CD14-positive monocyte (primary cell): Measurements from ENCODE around the gene GAGE10. TPM values are rescaled to one million over a fixed set of nuclear protein-coding genes. Genes with fewer than 3 reads are reported as not detected.

ENCODE experiments used
- DNase-seq, 3 donors: peaks; one replicate each; pipeline ENCODE4 v3.0.0-alpha.2; 2011 to 2022
- H2AFZ ChIP-seq: 2 replicates; pipeline ENCODE4 v1.6.0; 2012; ENCODE audit warnings: mild to moderate bottlenecking, low read depth, low read length, inconsistent platforms; ENCODE audit not compliant: insufficient read depth, poor library complexity, severe bottlenecking
- H3K27ac ChIP-seq, 2 donors: 1 replicate in 1 of 2; 2 replicates in 1 of 2; pipeline ENCODE4 v1.5.1; 2012 to 2013; ENCODE audit warnings: low read length in 2 of 2, control low read depth in 1 of 2, inconsistent platforms in 1 of 2, low read depth in 1 of 2, mild to moderate bottlenecking in 1 of 2
- H3K27me3 ChIP-seq, 2 donors: one replicate each; pipeline versions ENCODE4 v1.6.0 to v1.6.1; 2011 to 2013; ENCODE audit warnings: low read length in 2 of 2; ENCODE audit not compliant: control insufficient read depth in 2 of 2, insufficient read depth in 2 of 2
- H3K36me3 ChIP-seq, 2 donors: replicated peaks in 1 of 2; 1 replicate in 1 of 2; 2 replicates in 1 of 2; pipeline versions ENCODE4 v1.5.1 to v1.6.1; 2012 to 2013; ENCODE audit warnings: low read length in 2 of 2, control low read depth in 1 of 2, inconsistent platforms in 1 of 2, mild to moderate bottlenecking in 1 of 2; ENCODE audit not compliant: insufficient read depth in 2 of 2, control insufficient read depth in 1 of 2
- H3K4me1 ChIP-seq, 2 donors: 1 replicate in 1 of 2; 2 replicates in 1 of 2; pipeline versions ENCODE4 v1.5.1 to v1.6.1; 2012 to 2013; ENCODE audit warnings: low read length in 2 of 2, control low read depth in 1 of 2, inconsistent platforms in 1 of 2, mild to moderate bottlenecking in 1 of 2, moderate library complexity in 1 of 2; ENCODE audit not compliant: insufficient read depth in 2 of 2, control insufficient read depth in 1 of 2
- H3K4me2 ChIP-seq: replicated peaks from 2 replicates; pipeline ENCODE3; 2012; ENCODE audit warnings: low read length, moderate library complexity, mild to moderate bottlenecking; ENCODE audit not compliant: poor library complexity, severe bottlenecking; ENCODE audit errors: extremely low read depth
- H3K4me3 ChIP-seq, 3 experiments: fragments of 200-600 bp in 1 of 3; sonication (generic) in 1 of 3; replicated peaks in 1 of 3; 1 replicate in 2 of 3; 2 replicates in 1 of 3; pipeline ENCODE4 v1.5.1; 2011 to 2013; ENCODE audit warnings: low read length in 3 of 3, mild to moderate bottlenecking in 3 of 3, control low read depth in 2 of 3, low read depth in 2 of 3, inconsistent platforms in 1 of 3, moderate library complexity in 1 of 3
- H3K79me2 ChIP-seq: 2 replicates; pipeline ENCODE4 v1.6.0; 2012; ENCODE audit warnings: mild to moderate bottlenecking, control low read depth, inconsistent platforms, low read length, moderate library complexity; ENCODE audit not compliant: insufficient read depth
- H3K9ac ChIP-seq: 2 replicates; pipeline ENCODE4 v1.6.0; 2017; ENCODE audit warnings: low read length, mild to moderate bottlenecking; ENCODE audit not compliant: insufficient read depth, poor library complexity, severe bottlenecking
- H3K9me3 ChIP-seq, 2 donors: replicated peaks in 1 of 2; 1 replicate in 1 of 2; 2 replicates in 1 of 2; pipeline versions ENCODE4 v1.5.1 to v1.6.1; 2012 to 2013; ENCODE audit warnings: low read length in 2 of 2, control low read depth in 1 of 2; ENCODE audit not compliant: control insufficient read depth in 1 of 2, insufficient read depth in 1 of 2
- H4K20me1 ChIP-seq: 2 replicates; pipeline ENCODE4 v1.6.0; 2012; ENCODE audit warnings: mild to moderate bottlenecking, low read length, control low read depth, moderate library complexity; ENCODE audit not compliant: insufficient read depth
- H3K27ac Mint-ChIP-seq, 7 donors: one replicate each; pipeline ENCODE4 v1.8.0; 2020; ENCODE audit warnings: mild to moderate bottlenecking in 7 of 7, mixed read lengths in 7 of 7, moderate library complexity in 6 of 7, inconsistent platforms in 2 of 7
- H3K27me3 Mint-ChIP-seq, 3 donors: one replicate each; pipeline ENCODE4 v1.8.0; 2021 to 2022; ENCODE audit warnings: low read depth in 3 of 3, mild to moderate bottlenecking in 3 of 3, mixed read lengths in 3 of 3, moderate library complexity in 3 of 3, inconsistent platforms in 1 of 3
- H3K36me3 Mint-ChIP-seq, 2 donors: one replicate each; pipeline ENCODE4 v1.8.0; 2020; ENCODE audit warnings: mixed read lengths in 2 of 2, inconsistent platforms in 1 of 2, mild to moderate bottlenecking in 1 of 2
- H3K4me1 Mint-ChIP-seq: one replicate; pipeline ENCODE4 v1.8.0; 2020; ENCODE audit warnings: mild to moderate bottlenecking, mixed read lengths
- H3K4me3 Mint-ChIP-seq, 2 donors: one replicate each; pipeline ENCODE4 v1.8.0; 2020; ENCODE audit warnings: mild to moderate bottlenecking in 2 of 2, mixed read lengths in 2 of 2, moderate library complexity in 1 of 2
- H3K9me3 Mint-ChIP-seq, 7 donors: one replicate each; pipeline ENCODE4 v1.8.0; 2020 to 2022; ENCODE audit warnings: mixed read lengths in 7 of 7, mild to moderate bottlenecking in 6 of 7, moderate library complexity in 6 of 7, inconsistent platforms in 2 of 7
- CTCF ChIP-seq: fragments of 200-600 bp; IDR thresholded peaks from one replicate; pipeline ENCODE4 v1.8.0; 2022; ENCODE audit warnings: antibody characterized with exemption, mild to moderate bottlenecking
- WGBS: methylation state at CpG from one replicate; pipeline ENCODE4 v1.1.5; 2013; ENCODE audit warnings: missing lambda C conversion rate; ENCODE audit not compliant: insufficient coverage; 5-methylcytosine and 5-hydroxymethylcytosine counted together
- intact Hi-C, 2 donors: fragments of 100-400 bp; cut with micrococcal nuclease; formaldehyde crosslinking; loops; one replicate each; pipeline versions ENCODE4 v1.15.0 to v1.15.1; 2023
- polyA plus RNA-seq, 3 donors: library from polyadenylated mRNA; depleted of rRNA in 1 of 3; unstranded in 2 of 3; stranded (reverse) in 1 of 3; fragments of 300-500 nt in 2 of 3; fragments of >200 nt in 1 of 3; fragmentation: Illumina TruSeq in 2 of 3; gene quantifications; 1 replicate in 2 of 3; 2 replicates in 1 of 3; pipeline ENCODE4 v1.2.3, GENCODE V29; 2012 to 2021

Gene GAGE10
- polyA plus RNA-seq, 3 donors, result not detected

- no peak overlapping the region for H2AFZ ChIP-seq
- no peaks in the 10 kb centered on the region for H3K36me3 ChIP-seq
- Mint-ChIP-seq H3K9me3 (peaks cover 0 to 3% (median 0%) of the 10 kb centered on the region in 7 donors), H3K27ac (peak overlapping the region in 1 of 7 donors; percentile 55), H3K4me3 (no peak overlapping the region), H3K36me3 (peaks cover 0 to 3% of the 10 kb centered on the region in 2 donors), H3K4me1 (peaks cover 2% of the 10 kb centered on the region), H3K27me3 (peaks cover 0 to 5% (median 0%) of the 10 kb centered on the region in 3 donors)
- H3K4me3 ChIP-seq, result no peak overlapping the region
- H3K27me3 ChIP-seq, result no peaks in the 10 kb centered on the region
- no peak for TF ChIP-seq CTCF
- DNase-seq, result no peak
- H3K4me2 ChIP-seq, result no peak overlapping the region
- 100% methylated on average over 2 of the region's 11 CpGs for WGBS
- H4K20me1 ChIP-seq, result no peaks in the 10 kb centered on the region
- H3K4me1 ChIP-seq, result no peaks in the 10 kb centered on the region
- H3K9me3 ChIP-seq, result no peaks in the 10 kb centered on the region
- H3K9ac ChIP-seq, result no peak overlapping the region
- intact Hi-C loops, result loop anchor here in 1 of 2 donors (10.0 kb wide), 1 partner anchor 472 kb away; no protein-coding TSS in a partner anchor
- no peaks in the 10 kb centered on the region for H3K79me2 ChIP-seq
- no peak overlapping the region for H3K27ac ChIP-seq
Measured at GRCh38 chrX:49282647-49283011, 20.8 kb upstream of the GAGE10 start.

GRCh38 chrX:49284212-49284611 is 19.2 kb upstream of the GAGE10 start:
- no peaks in the 10 kb centered on the region for H3K9me3 ChIP-seq
- no peak overlapping the region for H3K27ac Mint-ChIP-seq
- DNase-seq, result no peak
- no peaks in the 10 kb centered on the region for H4K20me1 ChIP-seq
- WGBS, result no CpG with 5 or more reads among the region's 3 CpGs
- H3K36me3 ChIP-seq, result no peaks in the 10 kb centered on the region
- H3K27ac ChIP-seq, result no peak overlapping the region
- no peak overlapping the region for H3K4me3 ChIP-seq
- no peaks in the 10 kb centered on the region for H3K4me1 ChIP-seq
- no peak overlapping the region for H3K4me2 ChIP-seq
- no peak overlapping the region for H2AFZ ChIP-seq
- no peaks in the 10 kb centered on the region for H3K79me2 ChIP-seq
- peaks cover 0 to 3% of the 10 kb centered on the region in 2 donors for H3K36me3 Mint-ChIP-seq
- no peak overlapping the region for H3K4me3 Mint-ChIP-seq
- H3K9ac ChIP-seq, result no peak overlapping the region
- peaks cover 0 to 3% (median 0%) of the 10 kb centered on the region in 7 donors for H3K9me3 Mint-ChIP-seq
- no peaks in the 10 kb centered on the region for H3K27me3 ChIP-seq
- H3K4me1 Mint-ChIP-seq, result no peaks in the 10 kb centered on the region
- peaks cover 0 to 5% (median 0%) of the 10 kb centered on the region in 3 donors for H3K27me3 Mint-ChIP-seq
- intact Hi-C loops, result loop anchor here in 1 of 2 donors (10.0 kb wide), 1 partner anchor 471 kb away; no protein-coding TSS in a partner anchor
- no peak for TF ChIP-seq CTCF
